Midbrain (tissue), 1 donor: ENCODE measurements around the gene CTTNBP2NL.
"Not testable (repeated sequence)": the region's sequence is repeated elsewhere in the genome, so short reads cannot be mapped to it uniquely, and the experiment has no call there.

ENCODE experiments used
- DNase-seq: peaks from one replicate; lab custom pipeline; 2025; lab: John Stamatoyannopoulos, UW

Gene CTTNBP2NL

DNA sequence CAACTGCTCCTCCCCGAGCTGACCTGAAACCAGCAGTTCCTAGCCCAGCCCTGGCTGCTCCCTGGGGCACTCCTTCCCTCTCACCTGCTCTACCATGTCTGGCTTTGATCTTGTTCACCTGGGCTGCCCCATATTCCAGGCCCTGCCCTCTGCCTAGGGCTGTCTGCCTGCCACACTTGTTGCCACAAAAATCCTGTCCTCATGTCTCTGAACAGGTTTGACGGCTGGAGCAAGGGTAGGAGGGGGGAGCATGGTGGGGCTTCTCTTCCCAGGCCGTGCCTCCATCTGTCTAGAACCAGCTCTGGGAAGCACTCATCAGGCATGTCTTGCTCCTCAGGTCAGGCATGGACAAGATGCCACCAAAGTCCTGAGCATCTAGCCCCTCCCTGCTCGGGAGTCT, 68.5 kb downstream of the CTTNBP2NL start:
- DNase-seq = no peak

DNA sequence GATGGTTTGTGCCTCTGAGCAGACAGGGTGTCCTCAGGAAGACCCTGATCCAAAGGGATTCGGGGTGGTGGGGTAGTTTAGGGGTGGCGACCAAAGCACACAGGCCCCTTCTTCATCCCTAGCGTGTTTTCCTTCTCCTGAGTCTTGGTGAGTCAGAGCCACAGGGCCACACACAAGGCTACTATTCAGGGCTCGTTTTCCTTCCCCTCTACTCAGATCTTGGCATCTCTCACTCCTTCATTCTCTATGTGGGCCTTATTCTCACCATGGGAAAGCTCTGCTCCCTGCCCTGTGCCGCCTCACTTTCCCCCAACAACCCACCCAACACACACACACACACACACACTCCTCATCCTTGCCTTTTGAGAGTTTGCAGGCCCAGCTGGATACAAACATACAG, 69.1 kb downstream of the CTTNBP2NL start:
- no peak for DNase-seq

DNA sequence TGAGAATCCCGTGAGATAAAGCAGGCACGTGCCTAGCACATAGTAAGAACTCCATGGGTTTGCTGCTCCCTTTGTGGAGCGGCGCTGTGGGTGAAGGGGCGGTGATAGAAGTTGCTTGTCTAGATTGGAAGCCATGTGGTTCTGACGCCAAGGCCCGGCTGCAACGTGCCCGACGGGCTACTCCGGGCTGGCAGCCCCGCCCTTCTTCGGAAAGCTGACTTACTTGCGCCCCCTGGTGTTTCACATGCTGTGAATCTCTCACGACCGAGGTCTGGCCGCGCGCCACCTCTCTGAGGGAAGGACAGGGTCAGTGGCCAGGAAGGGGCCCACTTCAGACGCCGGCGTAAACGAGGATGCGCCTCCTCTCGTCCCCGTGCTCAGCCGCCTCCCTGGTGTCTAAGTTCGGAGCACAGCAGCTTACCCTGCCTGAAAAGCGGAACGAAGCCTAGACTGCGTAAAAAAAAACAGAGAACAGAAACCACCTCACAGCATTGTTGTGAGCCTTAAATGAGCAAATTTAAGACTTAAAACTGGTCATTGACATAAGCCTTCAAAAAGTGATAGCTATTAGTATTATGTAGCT, 70.2 kb downstream of the CTTNBP2NL start:
- DNase-seq = peak; percentile 94

DNA sequence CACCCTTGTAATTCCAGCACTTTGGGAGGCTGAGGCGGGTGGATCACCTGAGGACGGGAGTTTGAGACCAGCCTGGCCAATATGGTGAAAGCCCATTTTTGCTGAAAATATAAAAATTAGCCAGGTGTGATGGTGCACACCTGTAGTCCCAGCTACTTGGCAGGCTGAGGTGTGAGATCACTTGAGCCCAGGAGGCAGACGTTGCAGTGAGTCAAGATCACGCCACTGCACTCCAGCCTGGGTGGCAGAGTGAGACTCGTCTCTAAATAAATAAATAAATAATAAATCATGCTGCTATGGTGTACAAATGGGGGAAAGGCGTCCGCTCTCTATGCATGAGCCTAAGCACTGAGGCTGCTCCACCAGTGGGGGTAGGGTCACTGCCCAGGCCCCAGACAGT, 74.3 kb downstream of the CTTNBP2NL start:
- DNase-seq = not testable (repeated sequence)

DNA sequence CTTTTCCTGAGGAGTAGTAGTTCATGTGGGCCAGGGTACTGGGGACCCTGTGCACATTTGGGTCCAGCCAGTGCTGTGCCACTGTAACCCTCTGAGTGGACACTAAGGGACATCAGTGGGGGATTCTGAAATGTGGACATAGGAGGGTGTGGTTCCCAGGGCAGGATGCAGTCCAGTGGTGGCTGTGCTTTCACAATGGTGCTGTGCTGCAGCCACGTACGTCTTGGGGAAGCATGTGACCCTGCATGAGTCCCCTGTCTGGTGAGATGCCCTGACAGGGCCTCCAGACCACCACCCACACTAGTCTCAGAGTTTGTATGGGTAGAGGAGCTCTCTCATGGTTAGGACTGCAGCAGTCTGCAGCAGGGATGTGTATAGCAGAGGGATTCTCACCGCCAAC, 75.0 kb downstream of the CTTNBP2NL start:
- DNase-seq = no peak

DNA sequence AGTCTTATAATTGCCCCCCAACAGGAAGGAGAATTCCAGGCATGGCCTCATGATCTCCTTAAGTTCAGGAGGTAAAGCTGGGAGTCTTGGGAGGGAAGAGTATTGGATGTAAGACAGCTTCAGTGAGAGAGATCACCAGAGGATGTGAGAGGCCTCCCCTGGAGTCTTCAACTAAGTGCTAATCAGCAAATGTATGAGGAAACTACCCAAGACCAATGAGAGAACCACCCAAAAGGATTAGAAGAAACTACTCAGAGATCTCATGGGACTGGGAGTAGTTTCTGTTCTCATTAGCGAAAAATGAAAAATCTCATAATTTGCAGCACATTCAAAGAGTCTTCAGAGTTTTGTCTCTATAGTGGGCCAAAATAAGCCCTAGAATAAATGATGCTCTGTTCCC, 76.1 kb downstream of the CTTNBP2NL start:
- no peak for DNase-seq

DNA sequence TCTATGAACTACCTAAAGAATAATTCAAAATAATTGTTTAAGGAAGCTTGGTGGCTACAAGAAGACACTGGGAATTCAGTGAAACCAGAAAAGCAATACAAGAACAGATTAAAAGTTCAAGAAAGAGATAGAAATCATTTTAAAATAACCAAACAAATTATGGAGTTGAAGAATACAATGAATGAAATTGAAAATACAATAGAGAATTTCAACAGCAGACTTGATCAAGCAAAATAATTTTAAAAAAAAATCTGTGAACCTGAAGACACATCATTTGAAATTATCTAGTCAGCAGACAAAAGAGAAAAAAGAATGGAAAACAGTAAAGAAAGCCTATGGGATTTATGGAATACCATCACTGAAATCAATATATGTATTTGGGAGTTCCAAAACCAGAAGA, 81.5 kb downstream of the CTTNBP2NL start:
- no peak for DNase-seq

DNA sequence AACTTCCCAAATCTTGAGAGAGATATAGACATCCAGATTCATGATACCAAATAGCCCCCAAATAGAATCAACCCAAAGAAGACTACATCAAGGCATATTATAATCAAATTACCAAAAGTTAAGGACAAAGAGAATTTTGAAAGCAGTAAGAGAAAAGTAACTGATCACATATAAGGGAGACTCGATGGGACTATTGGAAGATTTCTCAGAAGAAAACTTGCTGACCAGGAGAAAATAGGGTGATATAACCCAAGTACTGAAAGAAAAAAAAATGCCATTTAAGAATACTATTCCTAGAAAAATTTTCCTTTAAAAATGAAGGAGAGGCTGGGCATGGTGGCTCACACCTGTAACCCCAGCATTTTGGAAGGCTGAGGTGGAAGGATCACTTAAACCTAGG, 82.3 kb downstream of the CTTNBP2NL start:
- DNase-seq = no peak

DNA sequence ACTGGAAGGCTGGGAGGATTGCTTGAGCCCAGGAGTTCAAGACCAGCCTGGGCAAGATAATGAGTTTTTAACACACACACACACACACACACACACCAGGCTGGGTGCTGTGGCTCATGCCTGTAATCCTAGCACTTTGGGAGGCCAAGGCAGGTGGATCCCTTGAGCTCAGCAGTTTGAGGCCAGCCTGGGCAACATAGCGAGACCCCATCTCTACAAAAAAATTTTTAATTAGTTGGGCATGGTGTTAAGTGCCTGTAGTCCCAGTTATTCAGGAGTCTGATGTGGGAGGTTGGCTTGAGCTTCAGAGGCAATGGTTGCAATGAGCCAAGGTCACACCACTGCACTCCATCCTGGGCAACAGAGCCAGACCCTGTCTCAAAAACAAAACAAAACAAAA, 90.0 kb downstream of the CTTNBP2NL start:
- DNase-seq = not testable (repeated sequence)

DNA sequence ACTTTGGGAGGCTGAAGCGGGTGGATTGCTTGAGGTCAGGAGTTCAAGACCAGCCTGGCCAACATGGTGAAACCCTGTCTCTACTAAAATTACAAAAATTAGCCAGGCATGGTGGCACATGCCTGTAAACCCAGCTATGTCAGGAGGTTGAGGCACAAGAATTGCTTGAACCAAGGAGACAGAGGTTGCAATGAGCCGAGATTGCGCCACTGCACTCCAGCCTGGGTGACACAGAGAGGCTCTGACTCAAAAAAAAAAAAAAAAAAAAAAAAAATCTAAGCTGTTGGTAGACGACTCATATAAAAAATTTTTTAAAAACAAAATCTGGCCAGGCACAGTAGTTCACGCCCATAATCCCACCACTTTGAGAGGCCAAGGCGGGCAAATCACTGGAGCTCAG, 91.7 kb downstream of the CTTNBP2NL start:
- not testable (repeated sequence) for DNase-seq

DNA sequence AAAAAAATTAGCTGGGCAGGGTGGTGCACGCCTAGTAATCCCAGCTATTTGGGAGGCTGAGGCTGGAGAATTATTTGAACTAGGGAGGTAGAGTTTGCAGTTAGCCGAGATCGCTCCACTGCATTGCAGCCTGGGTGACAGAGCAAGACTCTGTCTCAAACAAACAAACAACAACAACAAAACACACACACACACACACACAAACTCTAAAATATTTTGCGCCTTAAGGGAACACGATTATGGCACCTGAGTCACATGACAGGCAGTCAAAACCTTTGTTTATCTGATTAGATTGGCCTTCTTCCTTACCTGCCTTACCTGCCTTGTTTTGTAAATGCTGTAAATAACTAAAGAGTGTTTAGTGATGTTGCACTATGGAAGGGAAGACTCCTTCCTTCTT, 92.1 kb downstream of the CTTNBP2NL start:
- DNase-seq = no peak

DNA sequence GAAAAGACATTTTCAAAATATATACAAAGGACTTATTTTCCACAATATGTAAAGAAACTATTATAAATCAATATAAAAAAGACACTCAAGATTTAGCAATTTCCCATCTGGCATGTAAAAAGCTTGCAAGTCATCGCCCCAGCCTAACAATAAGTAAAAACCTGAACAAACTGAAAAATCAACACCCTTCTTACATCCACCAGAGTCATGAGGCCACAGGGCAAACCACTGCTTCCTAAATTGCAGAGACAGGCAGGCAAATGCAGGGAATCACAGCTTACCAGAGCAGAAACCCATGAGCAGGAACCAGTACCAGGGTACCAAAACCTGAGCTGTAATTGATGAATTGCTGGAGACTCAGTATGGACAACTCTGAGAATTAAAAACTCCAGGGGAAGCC, 96.1 kb downstream of the CTTNBP2NL start:
- DNase-seq = no peak

DNA sequence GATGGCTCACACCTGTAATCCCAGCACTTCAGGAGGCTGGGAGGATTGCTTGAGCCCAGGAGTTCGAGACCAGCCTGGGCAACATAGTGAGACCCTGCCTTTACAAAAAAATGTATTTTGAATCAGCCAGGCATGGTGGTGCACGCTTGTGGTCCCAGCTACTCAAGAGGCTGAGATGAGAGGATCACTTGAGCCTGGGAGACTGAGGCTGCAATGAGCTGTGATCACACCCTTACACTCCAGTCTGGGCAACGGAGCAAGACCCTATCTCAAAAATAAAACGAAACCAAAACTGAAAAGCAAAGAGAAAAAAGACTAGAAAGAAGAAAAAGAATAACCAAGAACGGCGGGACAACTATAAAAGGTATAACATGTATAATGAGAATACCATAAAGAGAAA, 97.3 kb downstream of the CTTNBP2NL start:
- DNase-seq = no peak

DNA sequence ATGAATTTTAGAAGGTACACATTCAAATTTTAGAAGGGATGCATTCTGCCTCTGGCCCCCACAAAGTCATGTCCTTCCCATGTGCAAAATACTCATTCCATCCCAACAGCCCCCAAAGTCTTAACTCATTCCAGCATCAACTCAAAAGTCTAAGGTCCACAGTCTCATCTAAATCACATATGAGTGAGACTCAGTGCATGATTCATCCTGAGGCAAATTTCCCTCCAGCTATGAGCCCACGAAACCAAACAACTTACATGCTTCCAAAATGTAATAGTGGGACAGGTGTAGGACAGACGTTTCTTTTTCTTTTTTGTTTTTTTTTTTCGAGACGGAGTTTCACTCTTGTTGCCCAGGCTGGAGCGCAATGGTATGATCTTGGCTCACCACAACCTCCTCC, 100.3 kb downstream of the CTTNBP2NL start:
- DNase-seq = no peak

DNA sequence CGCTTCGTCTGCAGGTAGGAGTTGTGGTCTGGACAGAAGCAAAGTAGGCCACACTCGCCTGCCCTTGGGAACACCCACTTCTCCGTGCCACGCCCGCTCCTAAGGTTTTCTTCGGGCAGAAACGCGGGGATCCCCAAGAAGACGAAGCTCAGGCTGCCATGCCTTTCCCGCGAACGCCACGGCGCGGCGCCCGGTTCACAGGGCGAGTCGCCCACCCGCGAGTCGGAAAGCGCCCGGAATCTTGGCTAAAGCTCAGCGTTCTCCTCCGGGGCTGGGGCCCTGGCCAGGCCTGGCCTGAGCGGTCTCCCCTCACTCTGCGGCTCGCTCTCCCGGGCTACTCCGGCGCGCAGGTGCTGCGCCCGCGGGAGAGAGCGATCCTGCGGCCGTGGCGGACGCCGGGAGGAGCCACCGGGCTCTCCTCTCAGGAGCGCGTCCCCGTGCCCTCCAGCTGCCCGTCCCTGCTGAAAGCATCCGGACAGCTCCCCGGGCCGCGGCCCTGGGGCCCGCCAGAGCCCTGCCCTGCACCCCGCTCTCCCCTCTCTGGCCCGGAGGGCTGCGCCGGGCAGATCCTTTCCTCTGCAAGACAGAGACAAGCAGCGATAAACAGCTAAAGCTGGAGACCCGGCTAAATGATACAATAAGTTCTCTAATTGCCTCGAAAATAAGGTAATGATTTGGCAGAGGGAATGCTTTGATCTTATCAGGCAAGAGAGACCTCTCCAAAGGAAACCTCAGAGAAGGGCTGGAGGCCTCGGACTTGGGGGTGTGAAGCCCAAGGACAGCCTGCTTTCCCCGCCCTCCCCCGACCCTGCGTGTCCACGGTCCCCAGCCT, 106.0 kb downstream of the CTTNBP2NL start:
- peak; percentile 81 for DNase-seq

DNA sequence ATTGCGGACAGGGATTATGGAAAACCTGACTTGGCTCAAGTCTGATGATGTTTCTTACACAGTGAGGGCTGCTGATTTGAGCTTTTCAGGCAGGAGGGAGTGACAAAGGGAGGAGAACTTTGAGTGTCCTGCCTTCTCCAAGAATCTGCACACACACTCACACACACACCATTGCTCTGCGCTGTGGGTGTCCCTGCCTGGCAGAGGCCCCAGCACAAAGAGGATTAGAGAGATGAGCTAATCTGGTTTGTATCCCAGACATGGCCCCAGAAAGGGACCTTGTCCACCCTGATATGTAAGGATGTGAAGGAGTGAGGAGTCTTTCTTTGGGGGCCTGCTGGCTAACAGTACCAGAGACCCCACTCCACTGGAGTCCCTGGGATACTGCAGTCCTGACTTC, 106.8 kb downstream of the CTTNBP2NL start:
- DNase-seq = peak; percentile 3

DNA sequence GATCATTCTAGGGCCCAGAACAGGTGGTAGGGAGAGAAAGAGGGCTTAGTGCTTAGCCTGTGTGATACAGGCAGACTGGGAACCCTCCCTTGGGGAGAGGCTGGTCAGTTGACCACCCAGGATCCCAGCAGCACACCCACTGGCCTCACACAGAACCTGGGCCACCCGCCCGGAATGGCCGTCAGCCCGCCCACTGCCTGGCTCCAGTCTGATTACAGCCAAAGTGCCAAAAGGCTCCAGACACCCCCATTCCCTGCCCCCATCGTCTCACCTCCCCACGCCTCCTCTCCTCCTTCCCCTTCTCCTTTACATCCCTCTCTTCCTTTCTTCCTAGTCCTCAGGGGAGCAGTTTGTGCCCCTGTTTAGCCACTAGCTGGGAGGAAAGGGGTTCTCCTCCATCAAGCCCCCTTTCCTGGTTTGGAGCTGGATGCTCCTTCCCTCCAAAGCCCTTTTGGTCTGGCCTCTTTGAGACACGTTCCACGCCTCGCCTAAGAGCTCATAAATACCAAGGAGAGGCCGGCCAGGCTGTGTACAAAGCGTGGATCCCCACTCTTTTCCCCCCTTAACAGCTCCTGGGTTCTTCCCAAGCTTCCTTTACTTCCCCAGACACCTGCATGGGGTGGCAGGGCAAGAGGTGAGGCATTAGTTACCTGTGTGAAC, 108.1 kb downstream of the CTTNBP2NL start:
- DNase-seq = no peak

DNA sequence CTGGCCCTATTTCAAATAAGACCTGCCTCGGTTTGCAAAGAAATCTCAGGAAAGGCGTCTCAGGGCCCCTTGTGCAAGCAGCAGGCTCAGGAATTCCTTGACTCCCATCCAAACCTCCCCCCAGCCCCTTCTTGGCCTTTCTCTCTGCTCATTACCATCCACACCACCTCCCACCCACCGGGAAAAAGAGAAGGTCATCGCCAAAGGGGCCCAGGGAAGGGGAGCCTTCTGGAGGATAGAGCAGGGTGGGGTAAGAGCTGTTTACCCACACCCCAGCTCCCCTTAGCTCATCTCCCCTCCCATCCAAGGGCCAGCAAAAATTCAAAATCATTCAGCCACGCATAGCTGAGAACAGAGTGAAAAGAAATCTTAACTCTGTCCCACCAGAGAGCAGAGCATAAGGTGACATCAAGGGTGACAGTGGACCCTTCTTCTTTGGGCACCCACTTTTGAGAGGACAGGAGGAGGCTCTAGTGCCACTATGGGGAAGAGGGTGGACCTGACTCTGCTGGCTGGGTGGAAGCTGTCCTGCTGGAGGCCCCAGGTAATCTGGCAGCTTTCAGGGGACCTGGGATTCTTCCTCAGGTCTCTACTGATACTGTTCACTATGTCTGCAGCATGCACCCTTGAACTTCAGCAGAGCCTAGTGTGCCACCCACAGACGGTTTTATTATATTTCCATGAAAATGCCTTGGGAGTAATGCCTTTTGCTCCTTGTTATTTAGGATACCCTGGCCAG, 108.8 kb downstream of the CTTNBP2NL start:
- DNase-seq = no peak

DNA sequence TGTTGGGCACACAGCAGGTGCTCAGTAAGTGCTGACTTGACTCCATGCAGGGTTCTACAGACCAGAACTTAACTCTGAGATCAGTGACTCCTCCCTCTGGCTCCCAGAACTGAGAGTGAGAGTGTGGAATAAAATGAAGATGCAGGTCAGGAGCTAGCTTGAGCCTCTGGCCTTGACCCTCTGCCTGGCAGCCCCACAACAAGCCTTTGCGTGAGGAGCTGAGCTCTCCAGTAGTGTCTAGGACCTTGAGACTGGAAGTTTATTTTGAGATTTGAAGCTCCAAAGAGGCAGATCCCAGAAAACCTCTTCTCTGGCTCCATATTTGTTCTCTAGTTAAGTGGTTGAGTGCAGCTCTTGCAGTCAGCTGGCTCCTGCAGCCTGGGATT, 109.4 kb downstream of the CTTNBP2NL start:
- no peak for DNase-seq

DNA sequence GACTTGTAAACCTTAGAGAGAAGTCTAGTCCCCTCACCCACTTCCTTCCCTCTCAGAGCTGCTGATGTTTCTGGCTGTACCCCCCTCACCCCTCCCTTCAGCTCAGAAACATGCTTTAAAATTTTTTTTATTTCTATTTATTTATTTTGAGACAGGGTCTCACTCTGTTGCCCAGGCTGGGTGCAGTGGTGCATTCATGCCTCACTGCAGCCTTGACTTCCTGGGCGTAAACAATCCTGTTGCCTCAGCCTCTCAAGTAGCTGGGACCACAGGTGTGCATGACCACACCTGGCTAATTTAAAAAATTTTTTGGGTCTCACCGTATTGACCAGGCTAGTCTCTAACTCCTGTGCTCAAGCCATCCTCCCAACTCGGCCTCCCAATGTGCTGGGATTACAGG, 109.9 kb downstream of the CTTNBP2NL start:
- no peak for DNase-seq

DNA sequence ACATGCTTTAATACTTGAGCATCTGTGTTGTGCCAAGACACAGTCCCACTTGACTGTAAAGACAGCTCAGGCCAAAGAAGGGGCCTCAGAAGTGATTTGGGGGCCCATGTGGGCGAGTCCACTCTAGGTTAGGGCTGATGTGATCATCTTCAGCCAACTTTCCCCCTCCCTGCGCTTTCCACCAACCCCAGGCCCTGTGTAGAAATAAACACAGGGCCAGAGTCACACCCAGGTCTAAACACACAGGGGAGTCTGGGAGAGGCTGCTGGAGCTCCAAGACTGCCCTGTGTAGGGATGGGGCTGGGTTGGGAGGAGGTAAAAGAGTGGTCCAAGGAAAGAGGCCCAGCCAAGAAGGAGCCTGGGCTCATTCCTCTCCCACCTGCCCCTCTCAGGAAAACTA, 110.3 kb downstream of the CTTNBP2NL start:
- DNase-seq = no peak

DNA sequence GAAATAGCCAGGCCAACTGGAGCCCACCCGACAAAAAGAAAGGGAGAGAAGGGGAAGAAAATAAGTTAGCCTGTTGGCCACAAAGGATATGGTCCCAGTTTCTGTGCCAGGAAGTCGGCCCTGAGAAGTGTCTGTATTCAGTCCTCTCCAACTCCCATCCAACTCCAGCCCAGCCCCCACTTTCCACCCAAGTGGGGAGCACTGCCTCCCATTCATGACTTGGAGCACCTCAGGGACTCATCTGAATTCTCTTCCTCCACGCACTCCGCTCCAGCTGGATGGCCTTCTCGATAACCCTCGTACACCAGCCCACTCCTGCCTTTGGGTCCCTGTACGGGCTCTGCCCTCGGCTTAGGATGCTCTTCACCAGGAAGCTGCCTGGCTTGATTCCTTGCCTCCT, 110.7 kb downstream of the CTTNBP2NL start:
- no peak for DNase-seq

DNA sequence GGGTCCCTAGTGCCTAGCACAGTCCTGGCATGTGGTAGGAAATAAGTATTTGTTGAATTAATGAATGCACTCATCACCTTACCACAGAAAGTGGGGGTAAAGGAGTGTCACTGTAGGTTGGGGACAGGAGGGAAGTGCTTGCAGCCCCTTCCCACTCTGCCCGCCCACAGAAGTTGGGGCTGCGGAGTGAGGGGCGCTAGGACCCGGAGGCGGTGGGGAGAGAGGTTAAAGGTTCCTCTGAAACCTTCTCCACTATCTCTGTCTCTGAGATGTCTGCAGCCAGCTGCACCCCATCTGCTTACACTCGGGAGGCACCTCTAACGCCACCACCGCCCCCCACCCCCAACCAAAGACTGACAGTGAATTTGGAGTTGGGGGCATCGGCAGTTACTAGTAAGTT, 111.3 kb downstream of the CTTNBP2NL start:
- DNase-seq = no peak
